ENCODE measurements around the gene CD99L2.
"Not testable (repeated sequence)": the region's sequence is repeated elsewhere in the genome, so short reads cannot be mapped to it uniquely, and the experiment has no call there.

CD99L2 gene

DNA sequence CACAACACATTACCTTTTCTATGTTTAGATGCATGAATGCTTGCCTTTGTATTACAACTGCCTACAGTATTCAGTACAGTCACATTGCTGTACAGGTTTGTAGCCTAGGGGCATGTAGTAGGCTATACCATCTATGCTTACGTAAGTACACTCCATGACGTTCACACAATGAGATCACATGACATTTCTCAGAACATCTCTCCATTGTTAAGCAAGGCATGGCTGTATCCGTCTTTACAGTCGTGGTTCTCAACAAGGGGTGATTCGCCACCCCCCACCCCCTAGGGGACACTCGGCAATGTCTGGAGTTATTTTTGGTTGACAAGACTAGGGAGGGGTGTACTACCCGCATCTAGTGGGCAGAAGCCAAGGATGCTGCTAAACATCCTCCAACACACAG, 12.1 kb downstream of the CD99L2 start:
- ATAC-seq = no peak
- TF ChIP-seq GLIS3 (CRISPR knock-in tag; IDR thresholded peaks at IDR 0.05) = no peak
- TF ChIP-seq BACH2 (CRISPR knock-in tag; IDR thresholded peaks at IDR 0.05; ENCODE audit: borderline replicate concordance) = no peak
- no peak for TF ChIP-seq ZFP3 (CRISPR knock-in tag; IDR thresholded peaks at IDR 0.05)
- TF ChIP-seq, protein P1, sequence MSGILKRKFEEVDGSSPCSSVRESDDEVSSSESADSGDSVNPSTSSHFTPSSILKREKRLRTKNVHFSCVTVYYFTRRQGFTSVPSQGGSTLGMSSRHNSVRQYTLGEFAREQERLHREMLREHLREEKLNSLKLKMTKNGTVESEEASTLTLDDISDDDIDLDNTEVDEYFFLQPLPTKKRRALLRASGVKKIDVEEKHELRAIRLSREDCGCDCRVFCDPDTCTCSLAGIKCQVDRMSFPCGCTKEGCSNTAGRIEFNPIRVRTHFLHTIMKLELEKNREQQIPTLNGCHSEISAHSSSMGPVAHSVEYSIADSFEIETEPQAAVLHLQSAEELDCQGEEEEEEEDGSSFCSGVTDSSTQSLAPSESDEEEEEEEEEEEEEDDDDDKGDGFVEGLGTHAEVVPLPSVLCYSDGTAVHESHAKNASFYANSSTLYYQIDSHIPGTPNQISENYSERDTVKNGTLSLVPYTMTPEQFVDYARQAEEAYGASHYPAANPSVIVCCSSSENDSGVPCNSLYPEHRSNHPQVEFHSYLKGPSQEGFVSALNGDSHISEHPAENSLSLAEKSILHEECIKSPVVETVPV (CRISPR knock-in tag; IDR thresholded peaks at IDR 0.05) = no peak

DNA sequence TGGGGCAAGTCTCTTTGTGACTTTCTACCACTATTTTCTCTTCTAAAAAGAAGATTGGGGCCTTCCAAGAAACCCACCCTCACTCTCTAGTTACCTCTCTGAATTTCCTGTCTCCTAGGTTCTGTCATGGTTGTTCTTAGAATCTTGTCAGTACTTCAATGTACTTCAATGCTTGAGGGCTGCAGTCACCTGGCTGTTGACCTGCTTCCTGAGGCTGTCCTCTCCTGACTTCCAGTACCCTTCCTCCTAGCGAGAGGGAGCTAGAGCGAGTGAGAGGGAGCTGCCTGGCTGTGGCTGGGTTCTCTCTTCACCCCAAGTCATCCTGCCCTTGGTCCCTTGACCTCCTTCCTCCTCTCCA, 17.7 kb downstream of the CD99L2 start:
- ATAC-seq = no peak
- TF ChIP-seq, protein P2, sequence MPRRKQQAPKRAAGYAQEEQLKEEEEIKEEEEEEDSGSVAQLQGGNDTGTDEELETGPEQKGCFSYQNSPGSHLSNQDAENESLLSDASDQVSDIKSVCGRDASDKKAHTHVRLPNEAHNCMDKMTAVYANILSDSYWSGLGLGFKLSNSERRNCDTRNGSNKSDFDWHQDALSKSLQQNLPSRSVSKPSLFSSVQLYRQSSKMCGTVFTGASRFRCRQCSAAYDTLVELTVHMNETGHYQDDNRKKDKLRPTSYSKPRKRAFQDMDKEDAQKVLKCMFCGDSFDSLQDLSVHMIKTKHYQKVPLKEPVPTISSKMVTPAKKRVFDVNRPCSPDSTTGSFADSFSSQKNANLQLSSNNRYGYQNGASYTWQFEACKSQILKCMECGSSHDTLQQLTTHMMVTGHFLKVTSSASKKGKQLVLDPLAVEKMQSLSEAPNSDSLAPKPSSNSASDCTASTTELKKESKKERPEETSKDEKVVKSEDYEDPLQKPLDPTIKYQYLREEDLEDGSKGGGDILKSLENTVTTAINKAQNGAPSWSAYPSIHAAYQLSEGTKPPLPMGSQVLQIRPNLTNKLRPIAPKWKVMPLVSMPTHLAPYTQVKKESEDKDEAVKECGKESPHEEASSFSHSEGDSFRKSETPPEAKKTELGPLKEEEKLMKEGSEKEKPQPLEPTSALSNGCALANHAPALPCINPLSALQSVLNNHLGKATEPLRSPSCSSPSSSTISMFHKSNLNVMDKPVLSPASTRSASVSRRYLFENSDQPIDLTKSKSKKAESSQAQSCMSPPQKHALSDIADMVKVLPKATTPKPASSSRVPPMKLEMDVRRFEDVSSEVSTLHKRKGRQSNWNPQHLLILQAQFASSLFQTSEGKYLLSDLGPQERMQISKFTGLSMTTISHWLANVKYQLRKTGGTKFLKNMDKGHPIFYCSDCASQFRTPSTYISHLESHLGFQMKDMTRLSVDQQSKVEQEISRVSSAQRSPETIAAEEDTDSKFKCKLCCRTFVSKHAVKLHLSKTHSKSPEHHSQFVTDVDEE (CRISPR knock-in tag; IDR thresholded peaks at IDR 0.05) = no peak
- TF ChIP-seq ZFP3 (CRISPR knock-in tag; IDR thresholded peaks at IDR 0.05) (no peak), PATZ1 (CRISPR knock-in tag; IDR thresholded peaks at IDR 0.05; ENCODE audit: borderline replicate concordance) (no peak), PPARA (CRISPR knock-in tag; IDR thresholded peaks at IDR 0.05; ENCODE audit: borderline replicate concordance) (no peak)
- TF ChIP-seq, protein P3, sequence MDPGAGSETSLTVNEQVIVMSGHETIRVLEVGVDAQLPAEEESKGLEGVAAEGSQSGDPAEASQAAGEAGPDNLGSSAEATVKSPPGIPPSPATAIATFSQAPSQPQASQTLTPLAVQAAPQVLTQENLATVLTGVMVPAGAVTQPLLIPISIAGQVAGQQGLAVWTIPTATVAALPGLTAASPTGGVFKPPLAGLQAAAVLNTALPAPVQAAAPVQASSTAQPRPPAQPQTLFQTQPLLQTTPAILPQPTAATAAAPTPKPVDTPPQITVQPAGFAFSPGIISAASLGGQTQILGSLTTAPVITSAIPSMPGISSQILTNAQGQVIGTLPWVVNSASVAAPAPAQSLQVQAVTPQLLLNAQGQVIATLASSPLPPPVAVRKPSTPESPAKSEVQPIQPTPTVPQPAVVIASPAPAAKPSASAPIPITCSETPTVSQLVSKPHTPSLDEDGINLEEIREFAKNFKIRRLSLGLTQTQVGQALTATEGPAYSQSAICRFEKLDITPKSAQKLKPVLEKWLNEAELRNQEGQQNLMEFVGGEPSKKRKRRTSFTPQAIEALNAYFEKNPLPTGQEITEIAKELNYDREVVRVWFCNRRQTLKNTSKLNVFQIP (CRISPR knock-in tag; IDR thresholded peaks at IDR 0.05; ENCODE audit: borderline replicate concordance, low read depth) = no peak

GRCh38 chrX:150879855-150880807, 18.3 kb downstream of the CD99L2 start:
- ATAC-seq = no peak

GRCh38 chrX:150875621-150876020, 22.8 kb downstream of the CD99L2 start:
- not testable (repeated sequence) for ATAC-seq

More at GRCh38 chrX:150879855-150880807, 18.3 kb downstream of the CD99L2 start:
- no peak for TF ChIP-seq ZC3H10 (CRISPR knock-in tag; IDR thresholded peaks at IDR 0.05)
- no peak for TF ChIP-seq ZNF565 (CRISPR knock-in tag; conservative IDR thresholded peaks at IDR 0.05; ENCODE audit: low read depth)
- TF ChIP-seq ISL1 (CRISPR knock-in tag; IDR thresholded peaks at IDR 0.05) = no peak
- TF ChIP-seq PPARA (CRISPR knock-in tag; IDR thresholded peaks at IDR 0.05; ENCODE audit: borderline replicate concordance) = no peak

- TF ChIP-seq PPARA (CRISPR knock-in tag; IDR thresholded peaks at IDR 0.05; ENCODE audit: borderline replicate concordance) (no peak), GLIS3 (CRISPR knock-in tag; IDR thresholded peaks at IDR 0.05) (no peak), ZNF70 (CRISPR knock-in tag; IDR thresholded peaks at IDR 0.05) (no peak), CREB5 (CRISPR knock-in tag; IDR thresholded peaks at IDR 0.05; ENCODE audit: low read depth) (no peak), RARB (CRISPR knock-in tag; IDR thresholded peaks at IDR 0.05) (no peak), ZNF8 (CRISPR knock-in tag; IDR thresholded peaks at IDR 0.05) (no peak)
- TF ChIP-seq, protein P3 (CRISPR knock-in tag; IDR thresholded peaks at IDR 0.05; ENCODE audit: borderline replicate concordance, low read depth) = no peak
- no peak for ATAC-seq
These were observed 24.0 kb downstream of the CD99L2 start for GRCh38 chrX:150874448-150874847.
